GM19025 (cell line): ENCODE results near the gene STIM2.

Experiments
- ATAC-seq: cut with Tn5 transposase; IDR thresholded peaks from one replicate; pipeline ENCODE4 v1.9.1; 2021; ENCODE audit warnings: mild to moderate bottlenecking, low read depth, moderate library complexity; ENCODE audit not compliant: unreplicated experiment

The STIM2 gene

GRCh38 chr4:26995316-26995715 is 134.7 kb downstream of the STIM2 start:
- ATAC-seq = no peak

- ATAC-seq = no peak
These were observed 136.1 kb downstream of the STIM2 start for GRCh38 chr4:26996745-26997144.

GRCh38 chr4:26999689-27000088 is 139.0 kb downstream of the STIM2 start:
- ATAC-seq = no peak

- ATAC-seq = no peak
These were observed 139.5 kb downstream of the STIM2 start for GRCh38 chr4:27000122-27000521.

GRCh38 chr4:27000820-27001219 is 140.2 kb downstream of the STIM2 start:
- no peak for ATAC-seq

- ATAC-seq = no peak
These were observed 140.9 kb downstream of the STIM2 start for GRCh38 chr4:27001398-27002164.

- ATAC-seq = no peak
These were observed 143.0 kb downstream of the STIM2 start for GRCh38 chr4:27003642-27004113.

- no peak for ATAC-seq
These were observed 144.9 kb downstream of the STIM2 start for GRCh38 chr4:27005501-27005900.

- no peak for ATAC-seq
These were observed 145.4 kb downstream of the STIM2 start for GRCh38 chr4:27005905-27006590.

- ATAC-seq = no peak
These were observed 146.0 kb downstream of the STIM2 start for GRCh38 chr4:27006646-27007045.

- no peak for ATAC-seq
These were observed 146.9 kb downstream of the STIM2 start for GRCh38 chr4:27007507-27007906.

- ATAC-seq = no peak
These were observed 148.0 kb downstream of the STIM2 start for GRCh38 chr4:27008679-27009078.

GRCh38 chr4:27009539-27009938 is 148.9 kb downstream of the STIM2 start:
- no peak for ATAC-seq

GRCh38 chr4:27010334-27010940 is 149.8 kb downstream of the STIM2 start:
- ATAC-seq = no peak

- ATAC-seq = no peak
These were observed 150.8 kb downstream of the STIM2 start for GRCh38 chr4:27011401-27011800.

- no peak for ATAC-seq
These were observed 152.4 kb downstream of the STIM2 start for GRCh38 chr4:27013012-27013411.

GRCh38 chr4:27016551-27016950 is 155.9 kb downstream of the STIM2 start:
- no peak for ATAC-seq

- ATAC-seq = no peak
These were observed 157.0 kb downstream of the STIM2 start for GRCh38 chr4:27017623-27018022.

- ATAC-seq = no peak
These were observed 157.4 kb downstream of the STIM2 start for GRCh38 chr4:27018076-27018475.

- no peak for ATAC-seq
These were observed 158.3 kb downstream of the STIM2 start for GRCh38 chr4:27018910-27019309.

GRCh38 chr4:27019766-27020165 is 159.1 kb downstream of the STIM2 start:
- ATAC-seq = no peak

GRCh38 chr4:27020203-27020602 is 159.6 kb downstream of the STIM2 start:
- no peak for ATAC-seq
